IMR-90 (cell line): Measurements from ENCODE around the gene DICER1. TPM values are rescaled to one million over a fixed set of nuclear protein-coding genes. Genes with fewer than 3 reads are reported as not detected.

Experiments
- ATAC-seq: fragments of 200-7000 bp; cut with Tn5 transposase; 2 replicates; pipeline ENCODE4 v1.9.1; 2020; ENCODE audit warnings: low read depth, mild to moderate bottlenecking, moderate library complexity
- BruUV-seq: library from RNA; stranded (reverse); fragments of 400-500 nt; replicated peaks from 2 replicates; lab custom pipeline; 2021; lab: Mats Ljungman, UMichigan
- CTCF ChIA-PET: fragments of 300-600 bp; formaldehyde crosslinking; extraction: SDS; loops from one replicate; lab custom pipeline; 2021; ENCODE audit warnings: antibody characterized with exemption; lab: Yijun Ruan, JAX
- POLR2A ChIA-PET: fragments of 300-600 bp; sonication (Branson Sonifier 250); formaldehyde crosslinking; loops from one replicate; lab custom pipeline; 2022; ENCODE audit warnings: antibody characterized with exemption; ENCODE audit not compliant: unreplicated experiment; lab: Charles Lee
- DNase-seq: peaks from one replicate; pipeline ENCODE4 v3.0.0; 2013
- H2AFZ ChIP-seq: replicated peaks from 2 replicates; pipeline ENCODE3; 2013; ENCODE audit warnings: low read length, mild to moderate bottlenecking; ENCODE audit not compliant: poor library complexity
- H2AK5ac ChIP-seq: 2 replicates; pipeline ENCODE4 v1.6.1; 2013; ENCODE audit warnings: low read depth, low read length, inconsistent platforms
- H2AK9ac ChIP-seq: replicated peaks from 2 replicates; pipeline ENCODE3; 2013; ENCODE audit warnings: mild to moderate bottlenecking, low read depth, low read length, moderate library complexity; ENCODE audit not compliant: poor library complexity
- H2BK120ac ChIP-seq: 2 replicates; pipeline ENCODE4 v1.6.1; 2013; ENCODE audit warnings: low read depth, low read length, inconsistent platforms
- H2BK15ac ChIP-seq: 3 replicates; pipeline ENCODE4 v1.6.1; 2013; ENCODE audit warnings: low read depth, low read length, inconsistent platforms
- H2BK20ac ChIP-seq: 2 replicates; pipeline ENCODE4 v1.6.1; 2013; ENCODE audit warnings: low read depth, mild to moderate bottlenecking, inconsistent platforms, low read length, moderate library complexity
- H2BK5ac ChIP-seq: 2 replicates; pipeline ENCODE4 v1.6.1; 2013; ENCODE audit warnings: mild to moderate bottlenecking, low read depth, low read length, inconsistent platforms; ENCODE audit not compliant: poor library complexity, severe bottlenecking
- H3K14ac ChIP-seq: replicated peaks from 2 replicates; pipeline ENCODE4 v1.6.1; 2013; ENCODE audit warnings: low read depth, low read length, inconsistent platforms
- H3K18ac ChIP-seq: 2 replicates; pipeline ENCODE4 v1.6.1; 2013; ENCODE audit warnings: low read depth, low read length, control low read depth
- H3K23ac ChIP-seq: 2 replicates; pipeline ENCODE4 v1.6.1; 2013; ENCODE audit warnings: low read depth, low read length, inconsistent platforms
- H3K27ac ChIP-seq: 2 replicates; pipeline ENCODE4 v1.5.1; 2013; ENCODE audit warnings: mild to moderate bottlenecking, control low read depth, low read length; ENCODE audit not compliant: insufficient read depth
- H3K27me3 ChIP-seq: 2 replicates; pipeline ENCODE4 v1.6.1; 2013; ENCODE audit warnings: low read length; ENCODE audit not compliant: control insufficient read depth, insufficient read depth
- H3K36me3 ChIP-seq: 2 replicates; pipeline ENCODE4 v1.6.1; 2013; ENCODE audit warnings: low read length, mixed read lengths; ENCODE audit not compliant: control insufficient read depth, insufficient read depth
- H3K4ac ChIP-seq: 2 replicates; pipeline ENCODE4 v1.6.1; 2013; ENCODE audit warnings: low read depth, low read length, inconsistent platforms
- H3K4me1 ChIP-seq: 2 replicates; pipeline ENCODE4 v1.6.1; 2013; ENCODE audit warnings: low read length, mixed read lengths; ENCODE audit not compliant: control insufficient read depth, insufficient read depth
- H3K4me2 ChIP-seq: 2 replicates; pipeline ENCODE4 v1.6.1; 2013; ENCODE audit warnings: low read depth, mild to moderate bottlenecking, control low read depth, low read length, moderate library complexity
- H3K4me3 ChIP-seq: 2 replicates; pipeline ENCODE4 v1.5.1; 2013; ENCODE audit warnings: low read depth, mild to moderate bottlenecking, control low read depth, low read length, moderate library complexity; ENCODE audit not compliant: insufficient read depth
- H3K56ac ChIP-seq: 2 replicates; pipeline ENCODE4 v1.6.1; 2013; ENCODE audit warnings: low read length, inconsistent platforms; ENCODE audit not compliant: insufficient read depth; ENCODE audit errors: extremely low read depth
- H3K79me1 ChIP-seq, 2 experiments: 2 replicates each; pipeline ENCODE4 v1.6.1; 2013; ENCODE audit warnings: low read length in 2 of 2, inconsistent platforms in 1 of 2, low read depth in 1 of 2
- H3K9ac ChIP-seq: 2 replicates; pipeline ENCODE4 v1.6.1; 2013; ENCODE audit warnings: low read depth, low read length, control low read depth
- H3K9me1 ChIP-seq: 2 replicates; pipeline ENCODE4 v1.6.1; 2013; ENCODE audit warnings: low read length, inconsistent platforms; ENCODE audit not compliant: insufficient read depth
- H3K9me3 ChIP-seq: 2 replicates; pipeline ENCODE4 v1.6.1; 2013; ENCODE audit warnings: low read length; ENCODE audit not compliant: control insufficient read depth, insufficient read depth
- H4K20me1 ChIP-seq: 2 replicates; pipeline ENCODE4 v1.6.1; 2013; ENCODE audit warnings: low read length, inconsistent platforms; ENCODE audit not compliant: insufficient read depth
- H4K5ac ChIP-seq: 2 replicates; pipeline ENCODE4 v1.6.1; 2013; ENCODE audit warnings: mild to moderate bottlenecking, low read depth, low read length, control low read depth
- H4K8ac ChIP-seq, 2 experiments: 2 replicates each; pipeline ENCODE4 v1.6.1; 2013; ENCODE audit warnings: low read depth in 2 of 2, low read length in 2 of 2, control low read depth in 1 of 2, inconsistent platforms in 1 of 2
- H4K91ac ChIP-seq: 2 replicates; pipeline ENCODE4 v1.6.1; 2013; ENCODE audit warnings: low read depth, low read length, inconsistent platforms; ENCODE audit not compliant: insufficient read depth
- RCOR1 ChIP-seq: IDR thresholded peaks from 2 replicates; pipeline ENCODE4 v1.6.1; 2012; ENCODE audit warnings: mild to moderate bottlenecking, low read length, improper control_type of control experiment; ENCODE audit not compliant: insufficient replicate concordance
- WGBS, 2 experiments: methylation state at CpG; one replicate each; pipeline versions ENCODE4 v1.1.5 to v1.1.7; 2013; ENCODE audit warnings: missing lambda C conversion rate in 2 of 2; ENCODE audit not compliant: insufficient read length in 1 of 2; ENCODE audit errors: extremely low coverage in 2 of 2; 5-methylcytosine and 5-hydroxymethylcytosine counted together
- dilution Hi-C: fragments of 300-500 bp; cut with HindIII; formaldehyde crosslinking; loops from one replicate; pipeline ENCODE4 v1.14.3; 2018; ENCODE audit warnings: low sequenced_read_pairs; ENCODE audit not compliant: unreplicated experiment
- in situ Hi-C: fragments of 300-500 bp; cut with MboI; formaldehyde crosslinking; loops from 3 replicates; pipeline ENCODE4 v1.14.3; 2019; ENCODE audit warnings: low sequenced_read_pairs, inconsistent platforms, mixed read lengths
- intact Hi-C: fragments of 100-400 bp; cut with micrococcal nuclease; formaldehyde crosslinking; loops from 2 replicates; pipeline ENCODE4 v1.10.0; 2022
- polyA plus RNA-seq, 3 experiments: library from polyadenylated mRNA; depleted of rRNA; stranded (reverse); fragments of >200 nt; gene quantifications; 2 replicates each; pipeline ENCODE4 v1.2.3, GENCODE V29; 2012; ENCODE audit warnings: low replicate concordance in 1 of 3
- total RNA-seq: library from RNA; depleted of rRNA; stranded (reverse); fragments of >200 nt; gene quantifications from 2 replicates; pipeline ENCODE4 v1.2.3, GENCODE V29; 2012

DICER1 gene
- total and polyA plus RNA-seq, 2 of the 4 experiments (the other 2 are of a cell fraction), result 9.7 to 49.5 TPM

GRCh38 chr14:95063391-95063790 lies 93.9 kb downstream of the DICER1 start:
- H2BK5ac ChIP-seq, result no peak overlapping the region
- H3K56ac ChIP-seq, result no peak overlapping the region
- dilution Hi-C loops, result no loop called here
- H3K4ac ChIP-seq, result no peak overlapping the region
- intact Hi-C loops, result no loop called here
- no peak overlapping the region for H3K27ac ChIP-seq
- no peak overlapping the region for H4K5ac ChIP-seq
- H3K27me3 ChIP-seq, result peaks cover 18% of the 10 kb centered on the region; the same call in 1 of the 2 replicates
- WGBS, 2 experiments, result no CpG with 5 or more reads among the region's 5 CpGs
- H2BK15ac ChIP-seq, result no peak overlapping the region
- CTCF ChIA-PET, result no interaction called here
- no peak overlapping the region for H3K23ac ChIP-seq
- POLR2A ChIA-PET, result no interaction called here
- H3K36me3 ChIP-seq, result no peaks in the 10 kb centered on the region
- H2AK5ac ChIP-seq, result no peak overlapping the region
- H2BK120ac ChIP-seq, result no peak overlapping the region
- H3K4me2 ChIP-seq, result no peak overlapping the region
- in situ Hi-C loops, result no loop called here
- peaks cover 8% of the 10 kb centered on the region; the same call in 1 of the 2 replicates for H3K4me1 ChIP-seq
- H3K14ac ChIP-seq, result no peak overlapping the region
- no peak for DNase-seq
- H3K79me1 ChIP-seq, result no peaks in the 10 kb centered on the region
- H3K9me1 ChIP-seq, result no peaks in the 10 kb centered on the region
- H3K18ac ChIP-seq, result no peak overlapping the region
- H4K20me1 ChIP-seq, result no peaks in the 10 kb centered on the region
- no peak overlapping the region for H3K9ac ChIP-seq
- no peak for ATAC-seq
- H3K9me3 ChIP-seq, result no peaks in the 10 kb centered on the region; the same call in 1 of the 2 replicates
- no peak overlapping the region for H2AK9ac ChIP-seq
- TF ChIP-seq RCOR1, result no peak
- H2BK20ac ChIP-seq, result no peak overlapping the region
- H3K4me3 ChIP-seq, result no peak overlapping the region
- H2AFZ ChIP-seq, result no peak overlapping the region
- no peak overlapping the region for H4K8ac ChIP-seq
- H4K91ac ChIP-seq, result no peak overlapping the region
- no TSS peak for BruUV-seq
